CD14-positive monocyte (primary cell): ENCODE measurements around the gene CCDC142. TPM values are rescaled to one million over a fixed set of nuclear protein-coding genes. Genes with fewer than 3 reads are reported as not detected.

Experiments
- DNase-seq, 3 donors: peaks; one replicate each; pipeline ENCODE4 v3.0.0-alpha.2; 2011 to 2022
- H2AFZ ChIP-seq: 2 replicates; pipeline ENCODE4 v1.6.0; 2012; ENCODE audit warnings: mild to moderate bottlenecking, low read depth, low read length, inconsistent platforms; ENCODE audit not compliant: insufficient read depth, poor library complexity, severe bottlenecking
- H3K27ac ChIP-seq, 2 donors: 1 replicate in 1 of 2; 2 replicates in 1 of 2; pipeline ENCODE4 v1.5.1; 2012 to 2013; ENCODE audit warnings: low read length in 2 of 2, control low read depth in 1 of 2, inconsistent platforms in 1 of 2, low read depth in 1 of 2, mild to moderate bottlenecking in 1 of 2
- H3K27me3 ChIP-seq, 2 donors: one replicate each; pipeline versions ENCODE4 v1.6.0 to v1.6.1; 2011 to 2013; ENCODE audit warnings: low read length in 2 of 2; ENCODE audit not compliant: control insufficient read depth in 2 of 2, insufficient read depth in 2 of 2
- H3K36me3 ChIP-seq, 2 donors: replicated peaks in 1 of 2; 1 replicate in 1 of 2; 2 replicates in 1 of 2; pipeline versions ENCODE4 v1.5.1 to v1.6.1; 2012 to 2013; ENCODE audit warnings: low read length in 2 of 2, control low read depth in 1 of 2, inconsistent platforms in 1 of 2, mild to moderate bottlenecking in 1 of 2; ENCODE audit not compliant: insufficient read depth in 2 of 2, control insufficient read depth in 1 of 2
- H3K4me1 ChIP-seq, 2 donors: 1 replicate in 1 of 2; 2 replicates in 1 of 2; pipeline versions ENCODE4 v1.5.1 to v1.6.1; 2012 to 2013; ENCODE audit warnings: low read length in 2 of 2, control low read depth in 1 of 2, inconsistent platforms in 1 of 2, mild to moderate bottlenecking in 1 of 2, moderate library complexity in 1 of 2; ENCODE audit not compliant: insufficient read depth in 2 of 2, control insufficient read depth in 1 of 2
- H3K4me2 ChIP-seq: replicated peaks from 2 replicates; pipeline ENCODE3; 2012; ENCODE audit warnings: low read length, moderate library complexity, mild to moderate bottlenecking; ENCODE audit not compliant: poor library complexity, severe bottlenecking; ENCODE audit errors: extremely low read depth
- H3K4me3 ChIP-seq, 3 experiments: fragments of 200-600 bp in 1 of 3; sonication (generic) in 1 of 3; replicated peaks in 1 of 3; 1 replicate in 2 of 3; 2 replicates in 1 of 3; pipeline ENCODE4 v1.5.1; 2011 to 2013; ENCODE audit warnings: low read length in 3 of 3, mild to moderate bottlenecking in 3 of 3, control low read depth in 2 of 3, low read depth in 2 of 3, inconsistent platforms in 1 of 3, moderate library complexity in 1 of 3
- H3K79me2 ChIP-seq: 2 replicates; pipeline ENCODE4 v1.6.0; 2012; ENCODE audit warnings: mild to moderate bottlenecking, control low read depth, inconsistent platforms, low read length, moderate library complexity; ENCODE audit not compliant: insufficient read depth
- H3K9ac ChIP-seq: 2 replicates; pipeline ENCODE4 v1.6.0; 2017; ENCODE audit warnings: low read length, mild to moderate bottlenecking; ENCODE audit not compliant: insufficient read depth, poor library complexity, severe bottlenecking
- H3K9me3 ChIP-seq, 2 donors: replicated peaks in 1 of 2; 1 replicate in 1 of 2; 2 replicates in 1 of 2; pipeline versions ENCODE4 v1.5.1 to v1.6.1; 2012 to 2013; ENCODE audit warnings: low read length in 2 of 2, control low read depth in 1 of 2; ENCODE audit not compliant: control insufficient read depth in 1 of 2, insufficient read depth in 1 of 2
- H4K20me1 ChIP-seq: 2 replicates; pipeline ENCODE4 v1.6.0; 2012; ENCODE audit warnings: mild to moderate bottlenecking, low read length, control low read depth, moderate library complexity; ENCODE audit not compliant: insufficient read depth
- H3K27ac Mint-ChIP-seq, 7 donors: one replicate each; pipeline ENCODE4 v1.8.0; 2020; ENCODE audit warnings: mild to moderate bottlenecking in 7 of 7, mixed read lengths in 7 of 7, moderate library complexity in 6 of 7, inconsistent platforms in 2 of 7
- H3K27me3 Mint-ChIP-seq, 3 donors: one replicate each; pipeline ENCODE4 v1.8.0; 2021 to 2022; ENCODE audit warnings: low read depth in 3 of 3, mild to moderate bottlenecking in 3 of 3, mixed read lengths in 3 of 3, moderate library complexity in 3 of 3, inconsistent platforms in 1 of 3
- H3K36me3 Mint-ChIP-seq, 2 donors: one replicate each; pipeline ENCODE4 v1.8.0; 2020; ENCODE audit warnings: mixed read lengths in 2 of 2, inconsistent platforms in 1 of 2, mild to moderate bottlenecking in 1 of 2
- H3K4me1 Mint-ChIP-seq: one replicate; pipeline ENCODE4 v1.8.0; 2020; ENCODE audit warnings: mild to moderate bottlenecking, mixed read lengths
- H3K4me3 Mint-ChIP-seq, 2 donors: one replicate each; pipeline ENCODE4 v1.8.0; 2020; ENCODE audit warnings: mild to moderate bottlenecking in 2 of 2, mixed read lengths in 2 of 2, moderate library complexity in 1 of 2
- H3K9me3 Mint-ChIP-seq, 7 donors: one replicate each; pipeline ENCODE4 v1.8.0; 2020 to 2022; ENCODE audit warnings: mixed read lengths in 7 of 7, mild to moderate bottlenecking in 6 of 7, moderate library complexity in 6 of 7, inconsistent platforms in 2 of 7
- WGBS: methylation state at CpG from one replicate; pipeline ENCODE4 v1.1.5; 2013; ENCODE audit warnings: missing lambda C conversion rate; ENCODE audit not compliant: insufficient coverage; 5-methylcytosine and 5-hydroxymethylcytosine counted together
- intact Hi-C, 2 donors: fragments of 100-400 bp; cut with micrococcal nuclease; formaldehyde crosslinking; loops; one replicate each; pipeline versions ENCODE4 v1.15.0 to v1.15.1; 2023
- polyA plus RNA-seq, 3 donors: library from polyadenylated mRNA; depleted of rRNA in 1 of 3; unstranded in 2 of 3; stranded (reverse) in 1 of 3; fragments of 300-500 nt in 2 of 3; fragments of >200 nt in 1 of 3; fragmentation: Illumina TruSeq in 2 of 3; gene quantifications; 1 replicate in 2 of 3; 2 replicates in 1 of 3; pipeline ENCODE4 v1.2.3, GENCODE V29; 2012 to 2021
- TF ChIP-seq, protein P1 (sequence below): fragments of 200-600 bp; IDR thresholded peaks from one replicate; pipeline ENCODE4 v1.8.0; 2022; ENCODE audit warnings: antibody characterized with exemption, mild to moderate bottlenecking

Gene CCDC142
- polyA plus RNA-seq, 3 donors = 2.2 to 15.8 (median 3.7) TPM

DNA sequence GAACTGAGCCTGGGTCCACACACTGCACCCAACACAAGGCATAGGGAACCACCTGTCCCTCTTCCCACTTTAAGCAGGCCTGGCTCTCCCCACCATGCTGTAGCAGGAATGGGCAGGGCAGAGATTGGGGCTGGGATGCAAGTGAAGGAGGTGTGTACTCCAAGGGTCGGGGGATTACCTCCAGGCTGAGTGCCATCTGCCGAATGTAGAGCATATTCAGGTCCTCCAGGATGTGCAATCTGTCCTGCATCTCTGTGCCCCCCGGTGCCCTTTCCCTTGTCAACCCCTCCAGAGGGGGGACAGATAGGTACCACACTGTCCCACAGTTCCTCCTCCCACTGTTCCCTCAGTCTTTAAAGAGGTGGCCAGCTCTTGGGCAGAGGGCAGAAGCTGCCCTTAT, 43.4 kb downstream of the CCDC142 start:
- 35% methylated on average over 3 of the region's 3 CpGs for WGBS
- no peaks in the 10 kb centered on the region for H4K20me1 ChIP-seq
- DNase-seq = no peak
- H3K4me3 ChIP-seq = no peak overlapping the region
- peaks cover 36% of the 10 kb centered on the region for H3K4me1 Mint-ChIP-seq
- H3K9me3 ChIP-seq = peaks cover 0 to 19% of the 10 kb centered on the region in 2 donors
- intact Hi-C loops = no loop called here
- TF ChIP-seq, protein P1, sequence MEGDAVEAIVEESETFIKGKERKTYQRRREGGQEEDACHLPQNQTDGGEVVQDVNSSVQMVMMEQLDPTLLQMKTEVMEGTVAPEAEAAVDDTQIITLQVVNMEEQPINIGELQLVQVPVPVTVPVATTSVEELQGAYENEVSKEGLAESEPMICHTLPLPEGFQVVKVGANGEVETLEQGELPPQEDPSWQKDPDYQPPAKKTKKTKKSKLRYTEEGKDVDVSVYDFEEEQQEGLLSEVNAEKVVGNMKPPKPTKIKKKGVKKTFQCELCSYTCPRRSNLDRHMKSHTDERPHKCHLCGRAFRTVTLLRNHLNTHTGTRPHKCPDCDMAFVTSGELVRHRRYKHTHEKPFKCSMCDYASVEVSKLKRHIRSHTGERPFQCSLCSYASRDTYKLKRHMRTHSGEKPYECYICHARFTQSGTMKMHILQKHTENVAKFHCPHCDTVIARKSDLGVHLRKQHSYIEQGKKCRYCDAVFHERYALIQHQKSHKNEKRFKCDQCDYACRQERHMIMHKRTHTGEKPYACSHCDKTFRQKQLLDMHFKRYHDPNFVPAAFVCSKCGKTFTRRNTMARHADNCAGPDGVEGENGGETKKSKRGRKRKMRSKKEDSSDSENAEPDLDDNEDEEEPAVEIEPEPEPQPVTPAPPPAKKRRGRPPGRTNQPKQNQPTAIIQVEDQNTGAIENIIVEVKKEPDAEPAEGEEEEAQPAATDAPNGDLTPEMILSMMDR = no peak
- peak overlapping the region; percentile 79 for H2AFZ ChIP-seq
- peak overlapping the region; percentile 29 for H3K9ac ChIP-seq
- no peaks in the 10 kb centered on the region for H3K36me3 ChIP-seq
- peaks cover 32 to 33% of the 10 kb centered on the region in 2 donors for H3K4me1 ChIP-seq
- H3K36me3 Mint-ChIP-seq = peaks cover 4 to 5% of the 10 kb centered on the region in 2 donors
- H3K27me3 ChIP-seq = peaks cover 22 to 51% of the 10 kb centered on the region in 2 donors
- peaks cover 39 to 54% (median 46%) of the 10 kb centered on the region in 3 donors for H3K27me3 Mint-ChIP-seq
- H3K79me2 ChIP-seq = no peaks in the 10 kb centered on the region
- peaks cover 0 to 9% (median 6%) of the 10 kb centered on the region in 7 donors for H3K9me3 Mint-ChIP-seq
- H3K27ac ChIP-seq = no peak overlapping the region
- no peak overlapping the region for H3K4me2 ChIP-seq
- peak overlapping the region in 1 of 2 donors; percentile 92 for H3K4me3 Mint-ChIP-seq
- H3K27ac Mint-ChIP-seq = no peak overlapping the region

DNA sequence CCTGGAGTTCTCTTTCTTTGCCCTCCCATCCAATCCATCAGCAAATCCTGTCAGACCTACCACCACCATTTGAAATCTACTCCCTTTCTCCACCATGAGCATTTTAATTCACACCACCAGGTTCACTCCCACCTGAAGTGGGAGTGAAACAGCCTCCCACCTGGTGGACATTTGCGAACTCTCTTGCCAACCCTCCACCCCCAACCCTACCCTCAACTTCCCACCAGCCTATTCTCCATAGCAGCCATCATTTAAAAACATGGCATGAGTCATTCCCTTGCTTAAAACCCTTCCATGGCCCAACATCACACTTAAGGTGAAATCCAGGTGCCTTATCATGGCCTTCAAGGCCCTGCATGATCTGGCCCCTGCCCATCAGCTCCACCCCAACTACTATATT, 44.5 kb downstream of the CCDC142 start:
- peaks cover 32% of the 10 kb centered on the region for H3K4me1 Mint-ChIP-seq
- Histone ChIP-seq H3K9me3 (peaks cover 0 to 19% of the 10 kb centered on the region in 2 donors), H3K79me2 (no peaks in the 10 kb centered on the region), H3K9ac (no peak overlapping the region), H3K4me3 (no peak overlapping the region), H3K4me1 (peaks cover 27 to 29% of the 10 kb centered on the region in 2 donors), H3K27ac (no peak overlapping the region), H3K27me3 (peaks cover 19 to 41% of the 10 kb centered on the region in 2 donors), H2AFZ (no peak overlapping the region), H3K4me2 (no peak overlapping the region), H4K20me1 (no peaks in the 10 kb centered on the region), H3K36me3 (no peaks in the 10 kb centered on the region)
- WGBS = 100% methylated on average over 1 of the region's 1 CpG
- no peak for DNase-seq
- TF ChIP-seq, protein P1 = no peak
- H3K36me3 Mint-ChIP-seq = peaks cover 4 to 5% of the 10 kb centered on the region in 2 donors
- H3K27ac Mint-ChIP-seq = peak overlapping the region in 1 of 7 donors; percentile 16
- intact Hi-C loops = no loop called here
- H3K27me3 Mint-ChIP-seq = peaks cover 36 to 45% (median 40%) of the 10 kb centered on the region in 3 donors
- no peak overlapping the region for H3K4me3 Mint-ChIP-seq
- H3K9me3 Mint-ChIP-seq = peaks cover 0 to 9% (median 6%) of the 10 kb centered on the region in 7 donors
